Suppressor macrophage treated with lipopolysaccharide for 1 hour (primary cell): ENCODE measurements around the gene APOB.

Experiments used
- DNase-seq, 3 donors: peaks; one replicate each; pipeline ENCODE4 v3.0.0-alpha.2; 2020 to 2022

The APOB gene

GRCh38 chr2:21043744-21044532, at the start of gene APOB:
Gene APOB, minus strand, starts transcription at chr2:21044073. Its CDS starts 128 bp downstream, at chr2:21043945.
- no peak for DNase-seq

DNA sequence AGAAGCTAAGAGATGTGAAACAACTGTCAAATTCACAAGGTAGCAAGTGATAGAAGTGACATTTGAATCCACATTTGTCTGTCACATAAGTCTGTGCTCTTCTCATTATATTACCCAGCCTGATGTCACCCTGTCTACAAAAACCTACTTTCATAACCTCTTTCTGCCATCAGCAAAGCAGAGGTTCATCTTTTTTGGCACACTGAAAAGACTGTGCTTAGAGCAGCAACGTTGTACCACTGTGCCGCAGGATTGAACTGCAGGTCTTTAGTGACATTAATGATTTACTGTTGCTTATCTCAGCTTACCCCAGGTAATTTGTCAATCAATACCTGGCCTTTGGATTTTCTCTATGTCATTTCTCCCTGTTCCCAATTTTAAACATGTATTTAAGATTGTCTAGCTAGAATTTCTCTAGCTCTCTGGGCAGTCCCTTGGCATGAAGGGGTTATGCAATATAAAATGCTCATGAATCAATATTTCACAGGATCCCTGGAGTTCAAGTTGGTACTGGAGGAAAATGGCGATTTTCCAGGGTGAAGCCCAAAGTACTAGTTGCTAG, 48.5 kb upstream of the APOB start:
- no peak for DNase-seq

GRCh38 chr2:21084401-21084800, 40.5 kb upstream of the APOB start:
- no peak for DNase-seq

DNA sequence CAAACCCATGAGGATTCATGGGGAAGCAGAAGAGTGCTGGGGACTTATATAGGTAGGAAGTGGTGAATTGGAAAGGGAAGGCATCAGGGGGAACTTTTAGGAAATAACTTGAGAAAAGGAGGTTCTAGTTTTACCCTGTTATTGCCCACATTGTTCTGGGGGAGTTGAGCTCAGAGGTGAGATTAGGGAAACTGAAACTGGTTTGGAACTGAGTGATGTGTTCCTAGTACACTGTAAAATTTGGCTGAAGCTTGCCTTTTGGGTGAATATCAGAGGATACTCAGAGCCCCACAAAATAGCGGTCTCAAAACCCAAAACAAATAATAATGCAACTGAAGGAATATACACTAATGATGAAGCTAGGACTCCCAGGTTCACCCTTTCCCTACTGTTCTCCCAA, 39.6 kb upstream of the APOB start:
- no peak for DNase-seq

GRCh38 chr2:21078296-21078695, 34.4 kb upstream of the APOB start:
- DNase-seq = no peak

DNA sequence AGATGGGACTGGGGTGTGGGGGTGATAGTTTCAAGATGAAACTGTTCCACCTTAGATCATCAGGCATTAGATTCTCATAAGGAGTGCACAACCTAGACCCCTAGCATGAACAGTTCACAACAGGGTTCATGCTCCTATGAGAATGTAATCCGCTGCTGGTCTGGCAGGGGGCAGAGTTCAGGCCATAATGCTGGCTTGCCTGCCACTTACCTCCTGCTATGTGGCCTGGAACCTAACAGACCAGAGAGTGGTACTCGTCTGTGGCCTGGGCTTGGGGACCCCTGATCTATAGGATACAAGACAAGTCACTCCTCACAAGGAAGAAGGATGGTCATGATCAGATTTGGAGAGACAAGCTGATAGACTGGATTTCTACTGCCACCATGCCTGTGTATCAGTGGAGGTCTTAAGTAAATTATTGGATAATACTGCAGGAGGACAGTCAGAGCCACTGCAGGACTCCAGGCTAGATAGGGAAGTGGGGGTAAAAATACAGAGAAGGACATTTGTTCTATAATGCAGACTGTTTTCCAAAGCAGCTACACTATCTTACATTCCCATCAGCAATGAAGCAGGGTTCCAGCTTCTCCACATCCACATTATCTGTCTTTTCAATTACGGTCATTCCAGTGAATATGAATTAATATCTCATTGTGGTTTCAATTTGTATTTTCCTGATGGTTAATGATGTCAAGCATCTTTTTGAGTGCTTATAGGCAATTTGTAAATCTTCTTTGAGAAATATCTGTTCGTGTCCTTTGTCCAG, 28.8 kb upstream of the APOB start:
- DNase-seq = no peak

DNA sequence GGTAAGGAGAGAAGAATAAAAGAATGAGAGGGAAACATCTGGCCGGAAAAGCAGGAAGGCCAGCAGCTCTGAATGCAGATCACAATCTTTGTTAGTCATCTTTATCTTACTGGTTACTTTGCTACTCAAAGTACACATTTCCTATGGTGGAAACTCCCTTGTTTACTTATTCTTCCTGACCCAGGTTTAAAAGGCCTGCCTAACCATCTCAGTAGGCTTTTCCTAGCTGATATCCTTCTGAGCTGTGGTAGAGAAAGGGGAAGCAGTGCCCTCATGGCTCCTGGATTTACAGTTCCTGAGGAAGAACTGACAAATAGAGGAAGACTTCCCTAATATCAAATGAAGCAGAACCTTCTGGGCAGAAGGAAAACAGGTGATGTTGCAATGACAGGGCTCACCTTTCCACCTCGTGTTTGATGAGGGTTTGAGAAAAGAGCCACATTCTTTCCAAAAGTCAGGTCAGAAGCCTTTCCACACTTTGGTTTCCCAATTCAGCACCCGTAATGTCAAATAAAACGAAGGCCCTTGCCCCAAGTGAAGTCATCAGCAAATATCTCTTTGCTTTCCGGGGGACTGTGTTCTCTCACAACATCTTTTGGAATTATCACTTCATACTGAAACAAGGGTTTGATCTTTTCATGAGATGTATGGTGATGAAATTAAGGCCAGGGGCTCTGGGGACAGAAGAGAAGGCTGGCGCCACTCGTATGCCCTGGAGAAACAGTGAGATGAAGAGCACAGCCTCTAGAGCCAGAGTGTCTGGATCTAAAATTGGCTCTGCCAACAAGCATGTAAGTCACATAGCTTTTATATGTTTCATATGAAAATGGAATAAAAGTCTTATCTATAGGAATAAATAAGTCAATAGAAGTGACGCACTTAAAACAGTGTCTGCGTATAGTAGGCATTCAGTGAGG, 26.7 kb upstream of the APOB start:
- no peak for DNase-seq

DNA sequence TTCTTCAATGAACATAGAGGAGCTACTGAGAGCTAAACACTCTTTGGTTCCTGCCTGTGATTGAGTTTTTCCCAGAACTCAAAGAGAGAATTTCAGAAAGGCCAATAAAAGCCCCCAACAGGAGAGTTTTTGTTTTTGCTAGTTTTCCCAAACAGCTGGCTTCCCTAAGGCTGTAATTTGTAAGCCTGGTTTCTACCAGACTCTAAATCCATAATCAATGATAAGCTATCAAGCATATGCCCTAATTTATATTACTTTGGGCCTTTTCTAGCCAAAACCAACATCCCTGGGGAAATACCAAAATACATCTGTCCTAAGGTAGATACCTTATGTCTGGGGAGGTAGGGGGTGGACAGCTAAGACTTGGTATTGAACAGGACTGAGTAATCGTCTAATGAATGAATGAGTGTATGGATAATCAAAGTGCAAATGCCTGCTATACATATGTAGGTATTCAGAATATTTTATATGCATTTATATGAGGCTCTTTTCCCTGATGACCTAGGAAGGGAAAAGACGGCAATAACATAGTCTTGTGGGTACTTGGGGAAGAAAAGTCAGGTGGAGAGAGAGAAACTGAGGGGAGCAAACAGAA, 26.0 kb upstream of the APOB start:
- DNase-seq = no peak

GRCh38 chr2:21067859-21068537, 24.1 kb upstream of the APOB start:
- no peak for DNase-seq

GRCh38 chr2:21067125-21067524, 23.3 kb upstream of the APOB start:
- no peak for DNase-seq

DNA sequence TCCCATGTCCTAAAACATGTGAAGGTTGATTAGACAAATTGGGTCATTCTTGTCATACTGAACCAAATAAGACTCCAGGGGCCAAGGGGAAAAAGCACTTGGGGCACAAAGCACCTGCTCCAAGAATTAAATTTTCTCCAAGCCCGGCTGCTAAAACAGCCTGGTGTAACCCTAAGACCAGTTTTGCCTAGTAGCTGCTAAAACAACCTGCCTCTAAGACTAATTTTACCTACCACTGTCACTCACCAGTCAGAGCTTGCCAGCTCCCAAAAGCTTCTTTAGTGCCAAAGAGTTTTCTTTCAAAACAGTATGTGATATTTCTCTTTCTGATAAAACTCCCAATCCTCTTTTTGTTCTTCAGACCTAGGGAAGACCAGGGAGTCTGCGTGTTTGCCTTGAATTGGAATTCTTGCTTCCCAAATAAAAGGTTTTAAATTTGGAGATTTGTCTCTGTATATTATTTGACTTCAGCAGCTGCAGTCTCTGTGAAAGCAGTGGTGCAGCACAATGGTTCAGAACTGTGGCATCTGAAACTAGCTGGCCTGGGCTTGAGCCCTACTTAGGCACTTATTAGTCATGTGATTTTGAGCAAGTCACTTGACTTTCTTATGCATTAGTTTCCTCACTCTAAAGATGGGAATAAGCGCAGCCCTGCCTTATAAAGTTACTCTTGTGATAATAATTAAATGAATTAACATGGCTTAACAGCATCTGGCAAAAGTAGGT, 16.2 kb upstream of the APOB start:
- DNase-seq = no peak

DNA sequence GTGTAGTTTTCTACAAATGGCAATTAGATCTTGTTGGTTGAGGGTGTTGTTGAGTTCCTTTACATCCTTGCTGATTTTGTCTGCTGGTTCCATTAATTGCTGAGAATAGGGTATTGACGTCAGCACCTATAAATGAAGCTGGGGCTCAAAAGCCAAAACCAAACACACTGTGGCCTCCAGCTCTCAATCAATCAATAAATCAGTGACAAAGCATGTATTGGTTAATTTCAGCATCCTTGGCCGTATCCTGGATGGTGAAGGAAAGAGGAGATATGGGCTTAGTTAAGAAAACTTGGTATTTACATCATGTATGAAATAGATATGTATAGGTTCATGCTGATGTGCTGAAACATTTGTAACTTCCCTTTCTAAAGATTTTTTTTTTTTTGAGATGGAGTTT, 13.2 kb upstream of the APOB start:
- no peak for DNase-seq

DNA sequence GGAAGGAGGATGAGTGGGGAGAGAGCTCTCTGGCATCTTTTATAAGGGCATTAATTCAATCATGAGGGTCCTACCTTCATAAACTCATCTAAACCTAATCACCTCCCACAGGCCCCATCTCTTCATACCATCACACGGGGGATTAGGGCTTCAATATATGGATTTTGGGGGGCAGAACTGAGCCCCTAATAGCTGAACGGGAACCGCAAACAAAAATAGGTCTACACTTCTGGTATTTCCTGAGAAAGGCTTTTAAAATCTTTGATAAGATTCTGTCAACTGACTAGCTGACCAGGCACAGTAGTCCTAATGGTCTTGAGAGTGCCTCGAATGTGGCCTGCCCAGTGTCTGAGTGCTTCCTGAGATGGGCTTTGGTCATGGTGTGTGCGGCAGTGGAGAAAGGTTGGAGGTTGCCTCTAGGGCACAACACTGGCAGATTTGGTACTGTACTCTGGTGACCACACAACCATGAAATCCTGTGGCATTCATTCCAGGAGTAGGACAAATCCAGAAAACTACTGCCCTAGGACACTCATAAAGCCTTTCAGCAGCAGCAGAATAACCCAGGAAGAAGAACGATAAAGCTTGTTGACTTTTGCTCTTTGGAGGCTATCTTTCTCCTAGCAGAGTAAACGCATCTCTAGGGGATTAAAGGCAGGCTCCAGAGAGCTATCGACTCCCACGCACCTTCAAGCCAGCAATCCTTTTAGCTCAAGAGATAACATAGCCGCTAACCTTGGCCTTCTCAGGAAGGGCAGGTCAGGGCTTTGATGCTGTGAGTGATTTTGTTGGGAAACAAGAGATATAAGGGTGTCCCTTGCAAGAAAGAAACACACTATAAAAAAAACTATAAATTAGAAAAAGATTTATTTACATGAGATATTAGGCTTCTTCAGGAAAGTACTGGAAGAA, 12.3 kb upstream of the APOB start:
- no peak for DNase-seq

GRCh38 chr2:21055451-21055850, 11.6 kb upstream of the APOB start:
- DNase-seq = no peak

- no peak for DNase-seq
Observed at GRCh38 chr2:21054011-21054410, 10.1 kb upstream of the APOB start.

- DNase-seq = peak; percentile 43 to 64 (median 44)
Observed at GRCh38 chr2:21052044-21052443, 8.2 kb upstream of the APOB start.

DNA sequence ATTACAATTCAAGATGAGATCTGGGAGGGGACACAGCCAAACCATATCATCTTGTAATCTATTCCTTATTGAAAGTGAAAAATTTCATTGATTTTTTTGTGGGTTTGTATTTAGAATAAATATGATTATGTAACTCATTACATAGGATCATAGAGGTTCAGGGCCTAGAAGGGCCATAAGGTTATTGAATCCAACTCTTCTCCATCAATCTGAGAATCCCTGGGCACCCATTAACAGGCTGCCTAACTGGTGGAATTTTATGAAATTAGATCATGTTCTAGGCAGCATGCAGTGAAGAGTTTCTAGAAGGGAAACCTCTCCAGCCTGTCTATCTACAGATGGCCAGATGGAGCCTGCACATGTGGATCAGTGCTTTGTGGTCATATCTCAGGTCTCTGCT, 6.3 kb upstream of the APOB start:
- DNase-seq = no peak

GRCh38 chr2:21047141-21048009, 3.5 kb upstream of the APOB start:
- no peak for DNase-seq

DNA sequence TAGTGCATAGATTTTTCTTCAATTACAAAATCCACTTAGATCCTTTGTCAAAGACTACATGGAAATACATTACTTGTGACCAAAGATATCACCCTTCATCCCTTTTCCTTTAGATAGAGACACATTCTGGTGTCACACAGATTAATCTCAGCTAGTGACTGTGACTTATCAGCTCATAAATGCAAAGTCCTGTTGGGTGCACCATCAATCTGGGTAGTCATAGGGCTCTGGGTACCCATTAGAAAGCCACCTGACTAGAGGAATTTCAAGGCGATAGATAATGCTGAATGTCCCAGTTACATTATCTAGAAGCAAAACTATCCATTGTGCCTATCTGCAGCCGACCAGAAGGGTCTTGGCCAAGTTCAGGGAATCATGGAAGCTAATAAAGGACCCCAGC, 2.6 kb upstream of the APOB start:
- DNase-seq = no peak
